Ovary (tissue), 3 donors: ENCODE measurements around the gene FAR2.

ENCODE experiments used
- CTCF ChIP-seq, 3 donors: fragments of 450-650 bp in 2 of 3; fragments of 200-600 bp in 1 of 3; IDR thresholded peaks; one replicate each; pipeline versions ENCODE4 v1.5.1 to v1.8.0; 2016 to 2022; ENCODE audit warnings: antibody characterized with exemption in 3 of 3, mild to moderate bottlenecking in 1 of 3
- EP300 ChIP-seq: sonication (generic); formaldehyde crosslinking; IDR thresholded peaks from one replicate; pipeline ENCODE4 v1.6.1; 2017; ENCODE audit warnings: antibody characterized with exemption
- POLR2A ChIP-seq: fragments of 450-650 bp; IDR thresholded peaks from one replicate; pipeline ENCODE4 v1.6.1; 2017; ENCODE audit warnings: antibody characterized with exemption, mild to moderate bottlenecking, moderate library complexity
- donor health status: DM: no; HTN: no; CAD: no.

GRCh38 chr12:29191267-29191850, 42.3 kb downstream of the FAR2 start:
- TF ChIP-seq CTCF (IDR thresholded peaks at IDR 0.05) (no peak), POLR2A (no peak), EP300 (no peak)
